Measurements from ENCODE around the gene DDX5. TPM values are rescaled to one million over a fixed set of nuclear protein-coding genes. Genes with fewer than 3 reads are reported as not detected.

DDX5 gene
- total RNA-seq, 3 donors from 2014 or later (not counting 1 experiment from before 2014, with no cell fraction given), result 2,956 to 3,334 (median 3,276) TPM

DNA sequence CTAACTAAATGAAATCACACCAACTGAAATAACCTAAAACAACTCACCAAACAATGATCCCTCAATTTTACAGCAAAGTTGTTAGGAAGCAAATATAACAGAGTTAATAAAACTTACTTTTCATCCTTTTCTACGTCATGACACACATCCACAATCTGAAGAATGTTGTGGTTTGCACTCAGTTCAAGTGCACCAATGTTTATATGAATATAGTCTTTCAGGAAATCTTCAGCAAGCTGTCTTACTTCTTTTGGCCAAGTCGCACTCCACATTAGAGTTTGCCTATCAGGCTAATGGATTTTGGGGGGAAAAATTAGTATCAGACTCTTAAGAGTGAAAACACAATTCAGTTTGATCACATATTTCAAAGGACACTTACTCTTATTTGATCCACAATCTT lies 3.3 kb downstream of the DDX5 start:
- 86% methylated on average over 2 of the region's 2 CpGs for WGBS (ENCODE audit: insufficient coverage)
- H3K4me1 Mint-ChIP-seq, result peaks cover 87% of the 10 kb centered on the region in 2 donors
- peaks cover 78% of the 10 kb centered on the region for H3K36me3 Mint-ChIP-seq
- peak overlapping the region; percentile 97 to 99 for H3K27ac Mint-ChIP-seq
- H3K4me3 Mint-ChIP-seq, result peak overlapping the region; percentile 95
- Histone ChIP-seq H3K9me3 (ENCODE audit: control insufficient read depth, insufficient read depth, low read length) (no peaks in the 10 kb centered on the region), H3K36me3 (ENCODE audit: control insufficient read depth, insufficient read depth, low read length) (peaks cover 71% of the 10 kb centered on the region), H3K27me3 (ENCODE audit: control insufficient read depth, insufficient read depth, low read length) (no peaks in the 10 kb centered on the region), H3K4me3 (ENCODE audit: low read length) (no peak overlapping the region), H3K4me1 (ENCODE audit: control insufficient read depth, insufficient read depth, low read length) (peaks cover 9% of the 10 kb centered on the region), H3K27ac (ENCODE audit: low read length) (no peak overlapping the region)
- H3K27me3 Mint-ChIP-seq (ENCODE audit: low read depth in 2 of 2), result no peaks in the 10 kb centered on the region
- no peaks in the 10 kb centered on the region for H3K9me3 Mint-ChIP-seq
- TF ChIP-seq, protein P1, sequence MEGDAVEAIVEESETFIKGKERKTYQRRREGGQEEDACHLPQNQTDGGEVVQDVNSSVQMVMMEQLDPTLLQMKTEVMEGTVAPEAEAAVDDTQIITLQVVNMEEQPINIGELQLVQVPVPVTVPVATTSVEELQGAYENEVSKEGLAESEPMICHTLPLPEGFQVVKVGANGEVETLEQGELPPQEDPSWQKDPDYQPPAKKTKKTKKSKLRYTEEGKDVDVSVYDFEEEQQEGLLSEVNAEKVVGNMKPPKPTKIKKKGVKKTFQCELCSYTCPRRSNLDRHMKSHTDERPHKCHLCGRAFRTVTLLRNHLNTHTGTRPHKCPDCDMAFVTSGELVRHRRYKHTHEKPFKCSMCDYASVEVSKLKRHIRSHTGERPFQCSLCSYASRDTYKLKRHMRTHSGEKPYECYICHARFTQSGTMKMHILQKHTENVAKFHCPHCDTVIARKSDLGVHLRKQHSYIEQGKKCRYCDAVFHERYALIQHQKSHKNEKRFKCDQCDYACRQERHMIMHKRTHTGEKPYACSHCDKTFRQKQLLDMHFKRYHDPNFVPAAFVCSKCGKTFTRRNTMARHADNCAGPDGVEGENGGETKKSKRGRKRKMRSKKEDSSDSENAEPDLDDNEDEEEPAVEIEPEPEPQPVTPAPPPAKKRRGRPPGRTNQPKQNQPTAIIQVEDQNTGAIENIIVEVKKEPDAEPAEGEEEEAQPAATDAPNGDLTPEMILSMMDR (IDR thresholded peaks at IDR 0.05), result no peak
- peak in 1 of 2 donors; percentile 25 for DNase-seq
- ATAC-seq, result no peak
- intact Hi-C loops (cut with micrococcal nuclease), result no loop called here

DNA sequence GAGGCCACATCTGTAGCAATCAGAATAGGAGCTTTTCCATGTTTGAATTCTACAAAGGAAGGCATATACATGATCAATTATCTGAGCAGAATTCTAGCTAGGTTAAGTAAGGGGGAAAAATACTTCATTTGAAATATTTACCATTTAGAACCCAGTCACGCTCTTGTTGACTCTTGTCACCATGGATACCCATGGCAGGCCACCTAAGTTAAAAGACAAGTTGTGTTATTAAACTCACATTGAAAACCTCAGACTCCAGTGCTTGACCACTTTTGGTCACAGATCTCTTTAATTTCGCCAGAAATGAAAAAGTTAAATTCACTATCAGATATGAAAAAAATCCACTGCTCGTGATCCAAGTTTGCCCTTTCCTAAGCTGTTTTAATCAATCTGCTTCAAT lies 4.1 kb downstream of the DDX5 start:
- Histone ChIP-seq H3K4me3 (ENCODE audit: low read length) (no peak overlapping the region), H3K4me1 (ENCODE audit: control insufficient read depth, insufficient read depth, low read length) (peaks cover 11% of the 10 kb centered on the region), H3K27ac (ENCODE audit: low read length) (peak overlapping the region; percentile 8), H3K27me3 (ENCODE audit: control insufficient read depth, insufficient read depth, low read length) (no peaks in the 10 kb centered on the region), H3K36me3 (ENCODE audit: control insufficient read depth, insufficient read depth, low read length) (peaks cover 75% of the 10 kb centered on the region), H3K9me3 (ENCODE audit: control insufficient read depth, insufficient read depth, low read length) (no peaks in the 10 kb centered on the region)
- ATAC-seq (no peak), DNase-seq (peak in 1 of 2 donors; percentile 36)
- H3K36me3 Mint-ChIP-seq, result peaks cover 78% of the 10 kb centered on the region
- H3K4me1 Mint-ChIP-seq, result peaks cover 87 to 88% of the 10 kb centered on the region in 2 donors
- H3K27ac Mint-ChIP-seq, result peak overlapping the region; percentile 97 to 99
- intact Hi-C loops (cut with micrococcal nuclease), result no loop called here
- peak overlapping the region; percentile 47 for H3K4me3 Mint-ChIP-seq
- TF ChIP-seq, protein P1 (IDR thresholded peaks at IDR 0.05), result no peak
- no peaks in the 10 kb centered on the region for H3K9me3 Mint-ChIP-seq
- 81% methylated on average over 3 of the region's 3 CpGs for WGBS (ENCODE audit: insufficient coverage)
- no peaks in the 10 kb centered on the region for H3K27me3 Mint-ChIP-seq (ENCODE audit: low read depth in 2 of 2)

DNA sequence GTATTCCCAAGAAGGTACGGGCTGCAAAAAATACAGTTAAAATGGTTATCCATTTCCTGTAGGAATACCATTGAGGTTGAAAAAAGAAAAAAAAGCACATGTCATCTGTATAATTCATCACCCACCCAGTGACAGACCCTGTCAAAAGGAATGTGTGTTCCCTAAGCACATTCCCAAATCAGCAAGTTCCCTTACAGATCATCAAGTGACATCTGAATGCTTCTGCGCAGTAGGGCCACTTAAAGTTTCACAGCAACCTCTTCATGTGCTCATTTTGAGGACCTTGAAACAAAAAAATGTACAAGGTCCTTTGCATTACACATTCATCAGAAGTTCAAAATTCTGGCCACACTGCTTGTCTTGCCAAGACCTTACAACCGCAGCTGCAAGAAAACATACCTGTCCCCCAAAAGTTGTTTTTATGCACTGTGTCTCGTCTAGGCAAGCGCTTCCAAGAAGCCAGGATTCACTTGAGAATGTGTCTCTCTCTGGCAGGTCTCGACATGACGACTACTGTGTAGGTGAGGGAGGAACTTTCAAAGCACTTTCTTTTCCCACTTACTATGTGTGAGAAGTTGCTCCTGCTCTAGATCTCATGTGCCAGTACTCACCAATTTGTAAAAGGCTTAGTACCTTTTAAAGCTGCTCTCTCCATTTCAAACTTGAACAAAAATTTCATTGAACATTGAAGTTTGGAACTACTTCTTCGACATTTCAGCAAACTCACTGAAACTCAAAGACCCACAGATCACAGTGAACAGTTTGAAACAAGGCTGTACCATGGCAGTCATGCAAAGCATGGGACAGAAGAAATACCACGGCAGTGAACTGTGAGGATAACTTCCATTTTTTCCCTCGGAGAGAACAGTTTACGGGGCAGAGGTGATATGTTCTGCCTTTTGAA lies 5.0 kb downstream of the DDX5 start:
- Histone ChIP-seq H3K27ac (ENCODE audit: low read length) (no peak overlapping the region), H3K36me3 (ENCODE audit: control insufficient read depth, insufficient read depth, low read length) (peaks cover 75% of the 10 kb centered on the region), H3K9me3 (ENCODE audit: control insufficient read depth, insufficient read depth, low read length) (no peaks in the 10 kb centered on the region), H3K4me1 (ENCODE audit: control insufficient read depth, insufficient read depth, low read length) (peaks cover 15% of the 10 kb centered on the region), H3K27me3 (ENCODE audit: control insufficient read depth, insufficient read depth, low read length) (no peaks in the 10 kb centered on the region), H3K4me3 (ENCODE audit: low read length) (no peak overlapping the region)
- intact Hi-C loops (cut with micrococcal nuclease), result no loop called here
- Mint-ChIP-seq H3K4me1 (peaks cover 88% of the 10 kb centered on the region in 2 donors), H3K27me3 (ENCODE audit: low read depth in 2 of 2) (no peaks in the 10 kb centered on the region), H3K36me3 (peaks cover 78% of the 10 kb centered on the region), H3K4me3 (peak overlapping the region; percentile 47), H3K27ac (peak overlapping the region; percentile 97 to 99), H3K9me3 (no peaks in the 10 kb centered on the region)
- 90% methylated on average over 8 of the region's 11 CpGs for WGBS (ENCODE audit: insufficient coverage)
- ATAC-seq (no peak), DNase-seq (peak in 1 of 2 donors; percentile 53)
- TF ChIP-seq, protein P1 (IDR thresholded peaks at IDR 0.05), result no peak
